ENCODE data around the gene TMEM45A.
"Not testable (repeated sequence)": the region's sequence is repeated elsewhere in the genome, so short reads cannot be mapped to it uniquely, and the experiment has no call there.

The TMEM45A gene

GRCh38 chr3:100483529-100483928 lies 8.9 kb upstream of the TMEM45A start:
- no peak for DNase-seq

- DNase-seq = no peak
Measured at GRCh38 chr3:100486808-100487207, 5.6 kb upstream of the TMEM45A start.

GRCh38 chr3:100489118-100489517 lies 3.3 kb upstream of the TMEM45A start:
- DNase-seq = no peak

GRCh38 chr3:100496711-100497261 lies 4.4 kb downstream of the TMEM45A start:
- no peak for DNase-seq

GRCh38 chr3:100499651-100500050 lies 7.2 kb downstream of the TMEM45A start:
- no peak for DNase-seq

GRCh38 chr3:100500320-100500880 lies 8.0 kb downstream of the TMEM45A start:
- no peak for DNase-seq

- no peak for DNase-seq
Measured at GRCh38 chr3:100503448-100503847, 11.0 kb downstream of the TMEM45A start.

GRCh38 chr3:100506355-100506754 lies 13.9 kb downstream of the TMEM45A start:
- DNase-seq = no peak

GRCh38 chr3:100509818-100510217 lies 17.4 kb downstream of the TMEM45A start:
- not testable (repeated sequence) for DNase-seq

- DNase-seq = no peak
Measured at GRCh38 chr3:100516232-100516631, 23.8 kb downstream of the TMEM45A start.

- no peak for DNase-seq
Measured at GRCh38 chr3:100516838-100517237, 24.4 kb downstream of the TMEM45A start.

GRCh38 chr3:100517276-100517675 lies 24.9 kb downstream of the TMEM45A start:
- DNase-seq = no peak

- DNase-seq = no peak
Measured at GRCh38 chr3:100518244-100518643, 25.8 kb downstream of the TMEM45A start.

GRCh38 chr3:100518983-100519382 lies 26.6 kb downstream of the TMEM45A start:
- DNase-seq = no peak

- DNase-seq = no peak
Measured at GRCh38 chr3:100521439-100521845, 29.0 kb downstream of the TMEM45A start.

- no peak for DNase-seq
Measured at GRCh38 chr3:100522125-100522524, 29.7 kb downstream of the TMEM45A start.

- DNase-seq = no peak
Measured at GRCh38 chr3:100523050-100523760, 30.8 kb downstream of the TMEM45A start.

GRCh38 chr3:100525753-100526612 lies 33.6 kb downstream of the TMEM45A start:
- DNase-seq = no peak

- no peak for DNase-seq
Measured at GRCh38 chr3:100526613-100527346, 34.4 kb downstream of the TMEM45A start.

GRCh38 chr3:100527347-100527735 lies 34.9 kb downstream of the TMEM45A start:
- DNase-seq = no peak

GRCh38 chr3:100531093-100531492 lies 38.7 kb downstream of the TMEM45A start:
- no peak for DNase-seq

Measured in nucleus accumbens (tissue), 56 donors.